Stimulated activated CD4-positive, alpha-beta T cell treated with anti-CD3 and anti-CD28 coated beads, TNF-alpha, amount 100 ng/mL, for 48 hours (primary cell): ENCODE results near the gene CCND1.

Source experiments
- DNase-seq, 3 donors: peaks; one replicate each; pipeline ENCODE4 v3.0.0-alpha.2; 2020; ENCODE audit warnings: low read depth in 3 of 3

CCND1 gene

DNA sequence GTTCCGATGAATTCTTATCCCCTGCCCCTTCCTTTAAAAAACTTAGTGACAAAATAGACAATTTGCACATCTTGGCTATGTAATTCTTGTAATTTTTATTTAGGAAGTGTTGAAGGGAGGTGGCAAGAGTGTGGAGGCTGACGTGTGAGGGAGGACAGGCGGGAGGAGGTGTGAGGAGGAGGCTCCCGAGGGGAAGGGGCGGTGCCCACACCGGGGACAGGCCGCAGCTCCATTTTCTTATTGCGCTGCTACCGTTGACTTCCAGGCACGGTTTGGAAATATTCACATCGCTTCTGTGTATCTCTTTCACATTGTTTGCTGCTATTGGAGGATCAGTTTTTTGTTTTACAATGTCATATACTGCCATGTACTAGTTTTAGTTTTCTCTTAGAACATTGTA lies 12.0 kb downstream of the CCND1 start:
- no peak for DNase-seq

DNA sequence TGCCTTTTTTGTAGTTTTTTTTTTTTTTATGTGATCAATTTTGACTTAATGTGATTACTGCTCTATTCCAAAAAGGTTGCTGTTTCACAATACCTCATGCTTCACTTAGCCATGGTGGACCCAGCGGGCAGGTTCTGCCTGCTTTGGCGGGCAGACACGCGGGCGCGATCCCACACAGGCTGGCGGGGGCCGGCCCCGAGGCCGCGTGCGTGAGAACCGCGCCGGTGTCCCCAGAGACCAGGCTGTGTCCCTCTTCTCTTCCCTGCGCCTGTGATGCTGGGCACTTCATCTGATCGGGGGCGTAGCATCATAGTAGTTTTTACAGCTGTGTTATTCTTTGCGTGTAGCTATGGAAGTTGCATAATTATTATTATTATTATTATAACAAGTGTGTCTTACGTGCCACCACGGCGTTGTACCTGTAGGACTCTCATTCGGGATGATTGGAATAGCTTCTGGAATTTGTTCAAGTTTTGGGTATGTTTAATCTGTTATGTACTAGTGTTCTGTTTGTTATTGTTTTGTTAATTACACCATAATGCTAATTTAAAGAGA lies 12.5 kb downstream of the CCND1 start:
- no peak for DNase-seq

DNA sequence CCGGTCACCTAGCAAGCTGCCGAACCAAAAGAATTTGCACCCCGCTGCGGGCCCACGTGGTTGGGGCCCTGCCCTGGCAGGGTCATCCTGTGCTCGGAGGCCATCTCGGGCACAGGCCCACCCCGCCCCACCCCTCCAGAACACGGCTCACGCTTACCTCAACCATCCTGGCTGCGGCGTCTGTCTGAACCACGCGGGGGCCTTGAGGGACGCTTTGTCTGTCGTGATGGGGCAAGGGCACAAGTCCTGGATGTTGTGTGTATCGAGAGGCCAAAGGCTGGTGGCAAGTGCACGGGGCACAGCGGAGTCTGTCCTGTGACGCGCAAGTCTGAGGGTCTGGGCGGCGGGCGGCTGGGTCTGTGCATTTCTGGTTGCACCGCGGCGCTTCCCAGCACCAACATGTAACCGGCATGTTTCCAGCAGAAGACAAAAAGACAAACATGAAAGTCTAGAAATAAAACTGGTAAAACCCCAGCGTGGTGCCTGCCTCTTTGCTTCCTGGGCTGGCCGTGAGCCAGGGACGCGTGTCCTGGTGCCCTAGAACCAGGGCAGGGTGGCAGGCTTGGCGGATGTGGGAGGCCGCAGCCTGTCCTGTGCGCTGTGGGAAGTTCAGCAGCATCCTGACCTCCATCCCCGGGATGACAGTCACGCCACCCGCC lies 13.2 kb downstream of the CCND1 start:
- DNase-seq, result no peak

DNA sequence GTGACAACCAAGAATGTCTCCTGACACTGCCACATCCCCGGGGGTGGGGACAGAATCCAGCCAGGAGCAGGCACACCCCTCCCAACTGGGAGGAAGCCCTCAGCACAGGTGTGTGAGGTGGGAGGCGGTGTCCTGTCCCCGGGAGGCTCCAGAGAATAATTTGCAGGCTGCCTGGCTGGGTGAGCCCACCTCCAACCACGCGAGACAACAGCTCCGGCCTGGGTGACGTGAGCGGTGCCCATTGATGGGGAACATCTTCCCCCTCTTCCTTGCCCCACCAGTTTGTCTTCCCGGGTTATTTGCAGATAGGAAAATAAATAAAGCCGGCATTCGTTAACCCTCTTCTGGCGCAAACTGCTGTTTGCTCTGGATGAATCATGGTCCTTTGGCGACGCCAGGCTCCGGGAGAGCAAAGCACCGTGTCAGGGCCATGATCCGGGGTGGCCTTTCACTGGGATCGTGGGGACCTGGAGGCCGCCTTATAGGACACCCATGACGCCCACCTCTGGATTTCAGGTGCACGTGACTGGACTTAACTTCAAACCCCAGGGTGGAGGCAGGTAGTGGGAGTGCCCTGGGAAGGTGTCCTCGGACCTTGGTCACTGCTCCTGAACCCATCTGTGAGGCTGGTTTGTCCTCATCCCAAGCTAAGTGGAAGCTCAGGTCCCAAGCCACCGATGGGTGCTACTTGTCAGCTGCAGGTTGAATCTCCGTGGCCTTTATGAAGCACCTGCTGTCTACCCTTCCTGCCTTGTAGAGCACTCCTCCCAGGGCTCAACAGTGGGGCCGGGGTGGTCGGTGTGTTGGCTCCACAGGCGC lies 13.9 kb downstream of the CCND1 start:
- no peak for DNase-seq

DNA sequence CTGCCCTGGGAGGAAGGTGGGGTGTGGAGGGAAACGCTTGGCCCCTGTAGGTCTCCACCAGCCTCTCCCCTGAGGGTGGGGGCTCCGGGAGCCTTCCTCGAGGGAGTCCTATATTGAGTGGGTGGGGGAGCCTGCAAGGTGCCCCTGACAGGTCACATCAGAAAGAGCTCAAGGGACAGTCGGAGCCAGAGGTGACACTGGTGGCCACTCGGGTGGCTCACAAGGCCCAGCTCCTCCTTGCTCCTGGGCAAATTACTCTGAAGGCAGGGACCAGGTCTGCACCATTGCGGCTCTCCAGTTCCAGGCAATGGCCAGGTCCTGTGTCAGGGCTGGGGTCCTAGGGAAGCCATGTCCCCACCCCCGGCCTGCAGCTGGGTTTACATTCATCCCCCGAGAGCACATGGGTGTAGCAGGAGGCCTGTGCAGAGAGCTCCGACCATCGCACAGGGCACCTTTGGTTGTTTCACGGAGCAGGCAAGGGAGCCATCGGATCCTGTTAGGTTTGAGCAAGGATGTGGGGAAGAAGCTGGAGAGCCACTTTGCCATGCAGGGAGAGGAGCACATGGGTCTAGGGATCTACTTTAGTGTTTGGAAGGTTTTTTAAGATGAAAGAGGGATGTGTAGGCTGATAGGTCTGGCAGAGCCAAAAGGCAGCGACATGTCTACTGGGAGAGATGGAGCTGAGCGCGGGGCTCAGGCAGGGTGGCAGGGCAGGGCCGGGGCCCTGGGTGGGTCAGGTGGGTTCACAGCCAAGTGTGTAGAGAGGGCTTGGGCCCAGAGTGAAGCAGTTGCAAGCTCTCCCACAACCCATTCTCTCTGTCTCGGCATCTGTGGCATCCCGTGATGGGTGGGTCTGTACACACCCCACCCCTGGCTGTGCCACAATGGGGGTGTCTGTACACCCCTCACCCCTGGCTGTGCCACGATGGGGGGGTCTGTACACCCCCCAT lies 14.8 kb downstream of the CCND1 start:
- no peak for DNase-seq

DNA sequence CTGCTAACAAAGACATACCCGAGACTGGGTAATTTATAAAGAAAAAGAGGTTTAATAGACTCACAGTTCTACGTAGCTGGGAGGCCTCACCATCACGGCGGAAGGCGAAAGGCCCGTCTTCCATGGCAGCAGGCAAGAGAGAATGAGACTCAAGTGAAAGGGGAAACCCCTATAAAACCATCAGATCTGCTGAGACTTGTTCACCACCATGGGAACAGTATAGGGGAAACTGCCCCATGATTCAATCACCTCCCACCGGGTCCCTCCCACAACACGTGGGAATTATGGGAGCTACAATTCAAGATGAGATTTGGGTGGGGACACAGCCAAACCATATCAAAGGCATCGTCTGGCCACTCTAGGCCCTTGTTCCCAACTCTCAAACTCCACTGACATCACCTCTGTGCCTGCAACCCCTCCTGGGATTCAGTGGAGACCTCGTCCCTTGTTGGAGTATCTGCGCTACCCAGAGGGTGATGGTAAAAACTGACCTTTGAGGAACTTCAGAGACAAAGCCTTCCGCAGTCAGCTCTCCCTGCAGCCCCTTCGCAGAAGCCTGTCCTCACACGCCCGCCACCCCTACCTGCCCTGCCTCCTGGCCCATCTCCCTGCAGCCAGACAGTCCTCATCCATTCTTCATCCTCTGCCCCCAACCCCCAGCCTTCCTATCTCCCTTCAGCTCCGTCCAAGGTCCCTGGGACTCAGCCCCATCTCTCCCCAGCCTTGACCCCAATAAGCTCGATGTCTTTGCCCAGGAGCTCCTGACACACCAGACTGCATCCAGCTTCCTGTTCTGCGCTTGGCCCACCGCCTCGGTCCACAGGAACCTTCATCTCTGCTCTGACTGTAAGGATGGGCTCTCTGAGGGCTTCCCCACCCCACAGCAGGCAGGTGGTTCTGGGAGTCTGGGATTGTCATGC lies 15.8 kb downstream of the CCND1 start:
- DNase-seq, result no peak

DNA sequence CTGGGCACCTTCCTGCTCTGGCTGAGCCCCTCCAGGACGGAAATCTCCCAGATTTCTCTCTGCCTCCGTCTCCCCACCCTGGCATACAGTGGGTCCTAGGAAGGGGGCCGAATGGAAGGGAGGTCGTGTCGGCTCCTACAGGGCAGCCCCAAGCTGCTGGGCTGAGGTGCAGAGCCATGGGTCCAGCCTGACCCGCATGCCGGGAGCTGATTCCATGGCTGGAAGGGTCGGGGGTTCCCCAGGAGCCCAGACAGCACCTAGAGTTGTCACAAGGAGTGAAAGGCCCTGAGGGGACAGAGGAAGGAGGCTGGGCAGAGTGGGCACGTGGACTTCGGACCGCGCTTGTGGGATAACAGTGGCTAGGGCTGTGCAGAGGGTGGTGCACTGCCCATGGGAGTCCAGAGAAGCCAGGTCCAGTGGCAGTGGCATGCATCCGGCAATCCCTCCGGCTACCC lies 16.5 kb downstream of the CCND1 start:
- no peak for DNase-seq

DNA sequence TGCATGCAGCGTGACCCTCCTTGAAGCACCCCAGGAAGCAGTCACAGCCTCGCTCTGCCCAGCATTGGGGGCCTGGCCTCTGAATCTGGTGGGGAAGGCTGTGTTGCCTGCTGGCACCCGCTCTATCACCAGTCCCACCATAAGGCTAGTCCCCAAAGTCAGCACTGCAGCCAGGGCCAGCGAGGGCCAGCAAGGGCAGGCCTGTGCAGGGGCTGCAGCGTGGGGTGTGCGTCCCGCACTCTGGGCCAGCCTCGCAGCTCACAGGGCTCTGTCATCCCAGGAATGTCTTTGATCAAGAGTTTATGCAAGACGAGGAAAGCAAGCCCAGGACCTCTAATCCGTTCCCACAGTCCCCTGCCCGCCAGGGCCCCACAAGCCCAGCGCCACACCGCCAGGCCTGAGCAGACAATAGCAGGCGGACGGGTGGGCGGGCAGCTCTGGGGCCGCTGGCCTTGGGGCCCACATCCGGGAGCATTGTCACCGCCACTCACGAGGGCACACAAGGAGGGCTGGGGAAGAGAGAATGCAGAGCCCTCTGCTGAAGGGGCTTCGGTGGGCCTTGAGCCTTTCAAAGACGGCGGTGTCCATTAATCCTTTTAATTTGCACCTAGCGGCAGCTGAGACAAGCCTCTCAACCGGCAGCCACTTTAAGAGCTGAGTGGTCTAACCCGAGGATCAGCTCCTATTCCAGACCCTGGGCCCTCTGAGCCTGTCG lies 17.1 kb downstream of the CCND1 start:
- no peak for DNase-seq

DNA sequence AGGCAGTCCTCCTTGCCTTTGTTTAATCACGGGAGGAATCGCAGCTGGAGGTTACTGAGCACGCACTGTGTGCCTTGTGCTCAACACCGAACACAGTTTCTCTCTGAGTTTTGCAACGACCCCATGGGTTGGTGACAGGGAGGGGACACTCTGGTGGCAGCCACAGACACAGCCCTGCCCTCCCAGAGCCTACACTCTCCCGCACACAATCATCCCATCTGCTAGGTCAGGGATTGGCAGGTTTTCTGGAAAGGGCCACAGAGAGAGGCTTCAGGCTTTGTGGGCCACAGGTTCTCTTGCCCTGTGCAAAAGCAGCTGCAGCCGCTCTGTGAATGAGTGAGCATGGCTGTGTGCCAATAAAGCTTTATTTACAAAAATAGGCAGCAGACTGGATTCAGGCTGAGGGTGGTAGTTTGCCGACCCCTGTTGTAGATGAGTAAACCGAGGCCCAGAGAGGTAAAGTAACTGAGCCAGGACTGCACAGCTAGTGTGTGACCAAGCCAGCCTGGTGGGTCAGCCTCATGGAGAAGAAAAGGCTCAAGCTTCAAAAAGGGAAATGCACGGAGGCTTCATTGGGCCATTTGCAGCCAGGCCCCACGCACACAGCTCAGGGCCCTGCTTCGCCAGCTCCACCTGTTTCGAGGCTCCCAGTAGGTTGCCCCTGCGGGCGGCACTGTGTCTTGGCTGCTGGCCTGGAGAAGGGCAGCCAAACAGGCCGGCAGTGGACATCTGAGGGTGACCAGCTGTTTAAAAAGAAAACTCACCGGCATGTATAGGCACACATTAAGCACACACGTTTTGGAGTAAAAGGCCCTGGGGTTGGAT lies 17.9 kb downstream of the CCND1 start:
- DNase-seq, result no peak

DNA sequence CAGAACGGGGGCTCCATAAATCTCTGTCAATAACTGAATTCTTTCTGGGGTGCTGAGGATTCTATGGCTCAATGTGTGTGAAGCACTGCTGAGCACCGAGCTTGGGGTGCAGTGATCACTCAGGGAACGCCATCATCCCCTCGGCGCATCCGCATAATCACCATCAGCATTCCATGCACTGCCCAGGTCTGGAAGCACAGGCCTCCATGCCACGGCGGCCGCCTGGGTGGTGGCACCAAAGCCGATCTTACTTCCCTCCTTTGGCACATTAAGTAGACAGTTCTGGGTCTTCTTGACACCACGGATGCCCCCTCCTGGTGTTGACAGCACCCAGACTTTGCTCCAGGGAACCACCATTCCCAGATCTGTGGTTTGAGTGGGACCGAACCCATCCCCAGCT lies 18.6 kb downstream of the CCND1 start:
- no peak for DNase-seq

DNA sequence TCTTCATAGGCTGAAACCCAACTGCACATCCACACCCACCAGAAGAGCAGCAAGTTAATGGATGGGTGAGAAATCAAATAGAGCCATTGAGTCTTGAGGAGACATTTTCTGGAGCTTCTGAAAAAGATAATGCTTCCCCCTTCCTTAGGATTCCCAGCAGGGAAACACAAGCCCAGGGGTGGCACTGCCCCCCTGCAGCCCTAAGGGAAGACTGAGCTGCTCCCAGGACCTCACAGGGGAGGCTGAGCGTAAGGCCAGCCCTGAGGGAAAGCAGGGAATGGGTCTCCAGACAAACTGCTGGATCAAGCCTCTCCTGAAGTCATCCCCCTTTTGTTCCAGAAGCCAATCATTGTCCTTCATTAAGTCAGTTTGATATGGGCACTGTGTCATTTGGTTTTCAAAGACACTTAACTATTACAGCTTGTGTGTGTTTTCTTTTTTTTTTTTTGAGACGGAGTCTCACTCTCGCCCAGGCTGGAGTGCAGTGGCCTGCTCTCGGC lies 19.1 kb downstream of the CCND1 start:
- no peak for DNase-seq

DNA sequence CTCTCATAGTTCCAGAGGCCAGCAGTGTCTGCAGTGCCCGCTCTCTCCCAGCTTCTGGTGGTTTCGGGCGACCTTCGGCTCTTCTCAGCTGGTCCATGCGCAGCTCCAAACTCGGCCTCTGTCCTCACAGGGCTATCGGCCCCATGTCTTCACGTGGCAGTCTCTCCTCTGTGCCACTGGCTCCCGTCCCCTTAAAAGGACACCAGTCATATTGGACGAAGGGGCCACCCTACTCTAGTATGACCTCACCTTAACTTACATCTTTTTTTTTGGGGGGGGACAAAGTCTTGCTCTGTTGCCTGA lies 20.4 kb downstream of the CCND1 start:
- DNase-seq, result no peak

DNA sequence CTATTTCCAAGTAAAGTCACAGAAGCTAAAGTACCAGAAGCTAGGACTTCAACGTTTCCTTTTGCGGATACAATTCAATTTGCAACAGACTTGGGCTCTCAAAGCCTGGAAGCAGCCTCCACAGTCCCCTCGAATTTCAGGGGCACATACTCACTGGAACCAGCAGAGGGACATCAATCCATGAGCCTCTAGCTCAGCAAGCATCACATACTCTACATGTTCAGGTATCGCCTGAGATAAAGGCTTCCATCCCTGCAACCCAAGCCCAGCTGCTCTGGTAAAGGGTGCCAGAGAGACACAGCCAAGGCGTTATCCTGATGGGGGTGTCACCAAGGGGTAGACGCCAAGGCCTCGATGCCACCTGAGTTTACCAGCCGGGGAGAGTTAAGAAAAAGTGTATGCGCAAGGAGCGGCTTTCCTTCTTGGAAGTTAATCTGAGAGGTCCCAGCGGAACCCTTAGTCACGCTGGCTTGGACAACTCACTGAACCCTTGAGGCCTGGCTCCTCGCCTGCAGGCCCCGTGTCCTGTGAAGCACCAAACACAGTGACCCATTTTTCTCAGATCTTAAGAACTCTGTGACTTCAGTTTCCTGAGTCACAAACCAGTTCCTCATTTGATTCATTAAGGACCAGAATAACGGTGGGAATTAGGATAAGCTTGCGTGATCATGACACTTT lies 21.2 kb downstream of the CCND1 start:
- no peak for DNase-seq

DNA sequence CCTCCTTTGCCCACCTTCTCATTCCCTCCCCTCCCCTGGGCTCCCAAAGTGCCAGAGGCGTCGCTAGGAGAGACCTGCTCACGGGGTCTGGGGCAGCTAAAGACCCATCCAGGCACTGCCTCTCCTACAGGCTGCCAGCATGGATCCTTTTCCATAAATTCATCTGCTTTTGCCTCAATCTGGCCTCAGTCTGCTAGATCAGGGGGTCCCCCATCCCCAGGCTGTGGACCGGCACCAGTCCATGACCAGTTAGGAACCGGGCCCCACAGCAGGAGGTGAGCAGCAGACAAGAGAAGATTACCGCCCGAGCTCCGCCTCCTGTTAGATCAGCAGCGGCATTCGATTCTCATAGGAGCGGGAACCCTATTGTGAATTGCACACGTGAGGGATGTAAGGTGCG lies 21.9 kb downstream of the CCND1 start:
- no peak for DNase-seq

DNA sequence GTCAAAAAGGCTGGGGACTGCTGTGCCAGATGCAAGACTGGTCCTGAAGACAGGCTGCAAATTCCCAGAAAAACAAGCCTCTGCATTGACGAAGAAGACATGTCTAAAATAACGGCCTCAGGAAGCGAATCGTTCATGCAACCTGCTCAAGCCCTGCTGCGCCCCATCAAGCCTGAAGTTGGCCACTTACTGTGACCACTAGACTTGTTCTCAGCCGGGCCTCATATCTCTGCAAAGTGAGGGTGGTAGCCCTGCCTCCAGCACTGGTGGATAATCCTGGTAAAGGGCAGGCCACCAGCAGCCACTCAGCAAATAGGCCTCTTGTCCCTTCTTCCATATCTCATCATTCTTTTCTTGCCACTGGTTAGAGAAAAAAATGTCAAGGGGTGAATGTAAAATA lies 22.4 kb downstream of the CCND1 start:
- DNase-seq, result no peak

DNA sequence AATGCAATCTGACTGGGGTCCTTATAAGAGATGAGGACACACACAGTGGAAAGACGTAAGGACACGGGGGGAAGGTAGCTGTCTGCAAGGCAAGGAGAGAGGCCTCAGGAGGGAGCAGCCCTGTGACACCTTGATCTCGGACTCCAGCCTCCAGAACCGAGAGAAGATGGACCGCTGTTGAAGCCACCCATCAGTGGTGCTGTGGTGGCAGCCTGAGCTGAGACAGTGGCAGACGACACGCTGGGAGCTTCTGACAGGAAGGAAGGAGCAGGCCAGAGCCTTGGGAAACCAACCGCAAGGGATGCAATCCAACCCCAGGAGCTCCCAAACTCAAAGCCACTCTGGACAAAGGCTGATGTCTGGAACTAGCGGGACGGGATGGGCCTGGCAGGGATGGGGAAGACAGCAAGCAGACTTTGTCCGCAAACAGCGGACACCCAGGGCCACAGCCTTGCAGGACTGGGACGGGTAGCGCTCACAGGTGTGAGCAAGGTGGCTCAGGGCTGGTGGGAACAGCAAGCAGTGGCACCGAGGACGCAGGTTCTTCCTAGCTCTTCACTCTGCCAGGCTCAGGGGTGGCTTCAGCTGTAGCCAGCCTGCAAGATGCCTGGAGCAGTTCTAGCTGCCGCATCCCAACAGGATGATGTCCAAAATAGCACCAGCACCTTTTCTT lies 23.3 kb downstream of the CCND1 start:
- DNase-seq, result no peak

DNA sequence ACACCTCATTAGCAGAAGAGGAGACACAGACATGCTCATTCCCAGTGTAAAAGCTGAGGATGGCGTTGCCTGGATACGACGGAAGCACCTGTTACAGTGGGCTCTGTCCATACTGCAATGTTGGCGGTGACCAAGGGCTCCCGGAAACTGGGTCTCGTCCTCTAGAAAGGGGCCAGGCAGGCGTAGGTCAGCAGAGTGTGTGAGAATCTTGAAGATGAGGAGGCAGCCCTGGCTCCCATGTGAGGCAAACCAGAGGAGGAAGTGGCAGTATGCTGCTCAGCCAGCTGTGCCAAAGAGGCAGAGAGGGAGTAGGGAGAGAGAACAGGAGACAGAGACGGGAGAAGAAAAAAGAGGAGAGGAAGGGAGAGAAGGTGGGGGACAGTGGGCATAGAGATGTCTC lies 23.9 kb downstream of the CCND1 start:
- no peak for DNase-seq

DNA sequence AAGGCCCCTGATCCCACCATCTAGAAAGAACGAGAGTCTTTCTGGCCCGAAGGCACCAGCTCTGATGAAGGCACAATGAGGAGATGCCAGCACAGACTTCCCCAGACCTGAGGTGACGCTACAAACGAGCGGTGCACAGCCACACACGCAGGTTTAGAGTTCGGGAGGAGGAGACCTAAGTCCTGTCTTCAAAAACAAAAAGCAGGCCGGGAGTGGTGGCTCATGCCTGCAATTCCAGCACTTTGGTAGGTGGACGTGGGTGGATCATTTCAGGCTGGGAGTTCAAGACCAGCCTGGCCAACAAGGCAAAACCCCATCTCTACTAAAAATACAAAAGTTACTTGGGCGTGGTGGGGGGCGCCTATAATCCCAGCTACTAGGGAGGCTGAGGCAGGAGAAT lies 24.7 kb downstream of the CCND1 start:
- DNase-seq, result no peak
